GM19395 (cell line): Measurements from ENCODE around the gene TMEM144.
"Not testable (repeated sequence)": the region's sequence is repeated elsewhere in the genome, so short reads cannot be mapped to it uniquely, and the experiment has no call there.

Source experiments
- ATAC-seq: cut with Tn5 transposase; IDR thresholded peaks from one replicate; pipeline ENCODE4 v1.9.1; 2021; ENCODE audit warnings: mild to moderate bottlenecking, moderate library complexity; ENCODE audit not compliant: unreplicated experiment

TMEM144 gene

DNA sequence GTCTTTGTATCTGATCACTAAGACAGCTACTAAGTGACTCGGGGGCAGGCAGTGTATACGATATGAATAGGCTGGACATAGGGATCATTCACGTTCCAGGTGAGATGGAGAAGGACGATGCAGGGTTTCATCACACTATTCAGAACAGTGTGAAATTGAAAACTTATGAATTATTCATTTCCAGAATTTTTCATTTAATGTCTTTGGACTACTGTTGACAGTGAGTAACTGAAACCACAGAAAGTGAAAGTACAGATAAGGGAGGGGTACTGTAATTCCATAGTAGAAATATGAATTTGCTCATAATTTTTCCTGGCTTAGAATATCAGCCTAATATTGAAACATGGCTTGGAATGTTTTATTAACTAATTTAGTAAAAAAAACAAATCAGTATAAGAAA is 24.4 kb downstream of the TMEM144 start:
- ATAC-seq, result no peak

DNA sequence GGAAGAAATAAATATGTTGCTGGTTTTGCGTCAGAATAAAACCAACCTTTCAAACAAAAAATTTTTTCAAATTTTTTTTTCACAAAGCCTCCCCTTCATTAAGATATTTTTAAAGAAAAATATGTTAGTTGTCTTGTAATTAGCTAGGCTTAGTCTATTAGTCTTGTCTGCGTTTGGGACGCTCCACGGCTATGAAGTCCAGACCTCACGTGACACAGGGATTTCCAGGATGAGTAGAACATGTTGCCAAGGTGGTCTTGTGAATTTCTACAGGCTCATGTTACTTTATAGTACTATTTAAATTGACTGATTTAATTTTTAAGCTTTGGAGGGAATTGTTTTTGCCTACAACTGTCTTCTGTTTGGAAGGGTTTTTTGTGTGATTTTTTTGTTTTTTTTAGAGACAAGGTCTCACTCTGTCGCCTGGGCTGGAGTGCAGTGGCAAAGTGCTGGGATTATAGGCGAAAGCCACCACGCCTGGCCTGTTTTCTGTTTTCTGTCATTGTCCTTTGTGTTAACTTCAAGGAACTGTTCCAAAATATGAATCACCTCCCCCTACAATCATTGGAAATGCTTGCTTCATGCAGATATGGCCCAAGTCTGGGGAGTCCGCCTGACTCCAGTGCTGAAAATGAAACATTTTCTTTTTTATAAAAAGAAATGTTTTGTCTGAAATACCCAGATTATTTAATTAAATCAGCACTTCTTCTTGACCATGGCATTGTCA is 26.2 kb downstream of the TMEM144 start:
- no peak for ATAC-seq

DNA sequence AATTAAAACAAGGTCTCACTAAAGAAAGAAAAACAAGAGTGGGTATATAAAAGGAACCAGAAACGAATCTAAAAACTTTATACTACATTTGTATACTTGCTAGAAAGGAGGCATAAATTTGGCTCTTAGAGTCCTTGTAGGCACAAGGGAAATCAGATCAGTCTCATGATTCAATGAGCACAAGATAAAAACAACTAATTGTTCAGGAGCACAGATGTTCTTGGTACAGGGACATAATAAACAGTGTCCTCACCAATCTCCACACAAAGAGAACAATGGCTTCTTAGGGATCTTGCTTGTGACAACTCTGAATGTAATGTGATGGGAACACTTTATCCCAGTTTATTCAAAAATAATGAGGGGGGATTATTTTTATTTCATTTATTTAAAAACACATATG is 28.3 kb downstream of the TMEM144 start:
- no peak for ATAC-seq

DNA sequence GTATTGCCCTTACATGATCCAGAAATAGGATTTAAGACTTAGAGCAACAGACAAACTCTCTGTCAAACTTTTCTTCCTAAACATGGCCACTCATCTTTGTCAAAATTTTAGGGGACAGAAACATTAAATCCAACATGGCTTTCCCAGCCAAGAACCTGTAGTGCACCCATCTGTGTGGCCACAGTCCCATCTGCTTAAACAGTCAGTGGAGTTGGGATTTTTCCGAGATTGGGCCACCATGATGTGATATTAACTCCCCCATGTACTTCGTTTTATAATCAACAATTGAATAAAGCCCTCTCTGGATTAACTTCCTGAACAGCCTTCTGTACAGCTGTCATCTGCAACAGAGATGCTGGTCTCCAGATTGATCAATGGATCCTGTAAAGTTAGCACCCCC is 28.9 kb downstream of the TMEM144 start:
- no peak for ATAC-seq

DNA sequence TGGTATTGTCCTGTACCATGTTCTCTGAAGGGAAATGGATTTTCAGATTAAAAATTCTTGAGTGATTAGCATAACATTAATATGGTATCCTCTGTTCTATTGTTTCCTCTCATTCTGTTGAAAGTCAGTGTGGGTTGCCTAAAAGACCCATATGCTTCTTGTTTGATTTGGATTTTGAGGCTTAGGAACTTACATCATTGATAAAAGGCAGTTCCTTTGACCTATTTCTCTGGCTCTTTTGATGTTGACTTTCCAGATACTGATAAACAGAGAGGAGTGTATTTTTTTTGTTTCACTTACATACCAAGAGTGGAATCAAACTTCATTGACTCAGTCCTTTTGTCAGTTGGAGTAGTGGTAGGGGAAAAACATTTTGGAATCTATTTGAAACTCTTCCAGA is 32.8 kb downstream of the TMEM144 start:
- ATAC-seq, result no peak

DNA sequence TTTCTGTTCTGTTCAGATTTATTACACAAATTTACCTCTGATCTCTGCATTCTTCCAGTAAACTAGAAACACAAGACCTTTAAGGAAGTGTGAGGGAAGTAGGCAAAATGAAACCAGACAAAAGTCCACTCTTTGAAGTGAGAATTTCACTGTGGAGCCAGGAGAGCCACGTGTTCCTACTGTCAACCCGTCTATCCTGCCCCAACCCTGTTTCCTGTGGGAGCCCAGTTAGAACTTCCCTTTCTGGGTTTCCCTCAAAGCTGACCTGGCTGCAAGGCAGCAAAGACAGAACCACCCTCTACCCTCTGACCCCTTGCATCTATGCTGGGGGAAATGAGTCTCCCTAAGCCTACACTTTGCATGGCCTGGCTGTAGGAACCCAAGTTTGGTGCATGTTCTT is 40.0 kb downstream of the TMEM144 start:
- ATAC-seq, result no peak

DNA sequence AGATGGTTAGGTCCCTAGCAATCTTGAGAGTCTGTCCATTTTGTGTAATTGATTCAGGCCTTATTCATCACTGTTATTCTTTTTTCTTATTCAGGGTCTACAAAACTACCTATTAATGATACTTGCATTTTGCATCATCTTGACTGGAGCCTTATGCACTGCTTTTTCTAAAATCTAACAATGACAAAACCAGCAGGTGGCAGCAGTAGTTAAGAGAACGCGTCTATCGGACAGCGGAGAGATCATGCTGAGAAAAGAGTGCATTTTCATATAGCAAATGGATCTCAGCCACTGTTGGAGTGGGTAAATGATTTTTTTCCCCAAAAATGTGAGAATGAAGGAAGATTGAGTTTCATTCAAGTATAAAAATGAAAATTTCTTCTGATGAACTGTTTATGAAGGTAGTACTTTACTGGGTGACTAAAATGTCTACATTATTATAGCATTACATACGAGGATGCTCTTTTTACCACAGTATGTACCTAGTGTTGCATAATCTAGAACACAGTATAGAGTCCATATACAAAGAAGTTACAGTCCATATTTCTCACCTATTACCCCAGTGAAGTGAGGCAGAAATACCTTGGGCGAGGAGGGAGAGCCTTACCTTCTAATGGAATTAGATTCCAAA is 43.2 kb downstream of the TMEM144 start:
- peak; percentile 86 for ATAC-seq

DNA sequence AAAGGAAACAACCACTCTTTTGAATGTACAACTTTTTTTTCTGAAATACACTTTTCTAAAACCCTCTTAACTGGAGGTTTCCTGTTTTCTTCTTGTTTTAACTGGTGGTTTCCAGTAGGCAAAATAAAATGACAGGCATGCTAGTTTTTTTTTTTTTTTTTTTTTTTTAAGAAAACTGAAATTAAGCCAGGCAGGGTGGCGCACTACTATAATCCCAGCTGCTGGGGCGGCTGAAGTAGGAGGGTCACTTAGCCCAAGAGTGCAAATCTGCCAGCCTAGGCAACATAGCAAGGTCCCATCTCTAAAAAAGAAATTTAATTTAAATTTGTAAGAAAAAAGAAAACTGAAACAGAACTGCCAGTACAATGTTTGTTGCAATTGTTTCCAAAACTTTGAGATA is 44.0 kb downstream of the TMEM144 start:
- ATAC-seq, result no peak

DNA sequence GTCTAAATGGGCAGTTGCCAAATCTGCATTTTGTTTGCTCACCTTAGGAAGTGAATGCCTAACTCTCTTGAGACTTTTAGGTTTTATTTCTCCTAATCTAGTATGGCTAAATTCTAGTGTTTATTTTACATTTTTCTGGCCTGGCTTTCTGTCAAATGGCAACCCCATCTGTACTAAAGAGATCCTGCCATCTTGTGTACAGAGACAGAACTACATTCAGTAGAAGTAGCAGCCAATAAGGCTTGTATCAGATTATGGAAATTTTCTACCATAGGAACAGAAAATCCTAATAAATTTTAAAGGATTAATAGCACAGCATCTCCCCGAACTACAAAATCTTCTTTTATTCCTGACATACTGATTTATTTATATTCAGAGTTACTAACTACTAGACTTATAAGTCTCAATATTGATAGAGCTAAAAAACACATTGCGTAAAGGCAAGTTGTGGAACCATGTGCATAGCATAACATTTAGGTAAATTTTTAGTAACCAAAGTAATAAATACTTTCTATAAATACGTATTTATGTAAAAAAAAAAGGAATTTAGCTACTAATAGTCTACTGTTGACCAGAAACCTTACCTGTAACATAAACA is 45.5 kb downstream of the TMEM144 start:
- peak; percentile 77 for ATAC-seq

DNA sequence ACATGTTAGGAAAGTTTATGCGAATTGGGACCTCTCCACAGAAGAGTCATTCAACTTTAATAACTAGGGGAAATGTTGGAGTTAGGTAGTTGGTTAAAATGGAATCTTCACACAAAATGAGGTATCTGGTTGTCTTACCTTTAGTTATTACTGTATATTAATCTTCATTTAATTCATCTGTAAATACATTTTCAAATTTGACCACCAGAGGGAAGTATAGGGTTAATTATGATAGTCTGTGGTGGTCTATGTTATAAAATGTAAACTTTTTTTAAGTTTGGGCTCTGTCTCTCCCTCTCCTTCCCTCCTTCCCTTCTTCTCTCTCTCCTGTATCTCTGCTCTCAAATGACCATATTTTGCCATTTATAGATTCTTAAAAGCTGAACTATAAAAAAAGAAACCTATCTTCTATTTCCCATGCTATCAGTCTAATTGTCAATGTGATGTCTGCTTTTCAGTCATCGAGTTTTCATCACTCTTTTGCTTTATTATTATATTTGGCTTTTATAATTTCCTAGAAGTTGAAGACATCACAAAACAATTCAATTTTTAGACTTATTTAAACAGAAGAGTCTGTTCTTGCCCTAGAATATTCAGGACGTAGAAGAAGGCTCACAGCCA is 49.8 kb downstream of the TMEM144 start:
- no peak for ATAC-seq

DNA sequence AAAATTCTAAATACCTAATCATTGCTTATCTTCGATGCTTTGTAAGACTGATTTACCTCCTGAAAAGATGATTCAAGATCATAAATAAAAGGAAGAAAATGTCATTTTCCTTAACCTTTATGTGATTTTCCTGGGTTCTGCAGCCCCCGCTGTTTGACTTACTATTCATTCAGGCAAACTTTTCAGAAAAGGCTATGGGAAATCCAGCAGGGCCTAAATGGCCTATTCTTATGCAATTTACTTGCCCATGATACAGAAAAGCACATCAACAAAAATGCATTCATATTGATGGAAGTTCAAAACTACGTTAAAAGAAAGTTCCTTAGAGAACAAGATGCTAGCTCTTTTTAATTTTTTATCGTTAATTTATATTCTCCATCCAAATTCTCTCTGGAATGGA is 51.2 kb downstream of the TMEM144 start:
- ATAC-seq, result no peak

DNA sequence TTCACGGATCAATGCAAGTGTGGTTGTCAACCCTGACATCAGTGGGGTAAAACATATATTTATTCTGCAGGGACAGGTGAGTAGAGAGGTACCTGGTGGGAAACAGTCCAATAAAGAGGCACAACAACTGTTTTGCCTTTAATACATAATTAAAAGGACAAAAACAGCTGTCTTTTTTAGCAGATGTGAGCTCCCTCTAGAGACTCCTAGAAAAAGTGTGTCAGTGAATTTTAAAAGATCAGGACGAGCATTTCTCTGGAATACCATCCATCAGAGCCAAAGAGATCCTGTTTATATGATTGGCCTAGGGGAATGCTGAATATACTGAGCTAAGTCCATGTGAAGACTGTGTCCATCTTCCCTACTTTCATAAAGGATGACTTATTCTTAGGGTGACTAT is 58.3 kb downstream of the TMEM144 start:
- no peak for ATAC-seq

DNA sequence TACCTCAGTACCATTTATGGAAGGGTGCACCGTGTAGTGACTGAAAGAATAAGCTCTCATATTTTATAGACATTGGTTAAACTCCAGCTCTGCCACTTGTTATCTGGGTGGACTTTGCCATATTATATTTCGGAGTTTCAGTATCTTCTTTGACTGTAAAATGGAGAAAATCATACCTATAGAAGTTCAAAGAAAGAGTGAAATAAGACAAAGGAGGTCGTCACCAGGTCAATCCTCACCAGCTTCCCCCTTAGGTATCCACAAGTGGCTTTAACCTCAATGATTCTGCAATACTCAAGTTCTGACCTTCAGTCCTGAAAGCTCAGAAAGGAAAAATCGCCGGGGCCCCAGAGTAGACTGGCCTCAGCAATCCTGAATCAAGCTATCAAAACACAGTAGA is 64.3 kb downstream of the TMEM144 start:
- no peak for ATAC-seq

DNA sequence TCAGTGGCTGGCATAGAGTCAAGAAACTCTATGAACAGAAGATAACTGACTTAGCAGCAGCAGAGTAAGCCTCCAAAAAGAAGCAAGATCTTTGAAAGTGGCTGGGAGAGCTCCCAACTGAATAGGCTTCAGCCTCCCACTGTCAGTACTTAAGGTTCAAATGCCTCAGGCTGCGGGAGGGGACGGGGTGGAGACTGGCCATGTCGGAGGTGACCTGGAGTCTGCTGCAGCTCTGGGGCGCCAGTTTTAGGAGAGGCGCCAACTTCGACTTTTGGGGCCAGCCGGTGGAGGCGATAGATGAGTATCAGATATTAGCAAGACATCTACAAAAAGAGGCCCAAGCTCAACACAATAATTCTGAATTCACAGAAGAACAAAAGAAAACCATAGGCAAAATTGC is 67.3 kb downstream of the TMEM144 start:
- ATAC-seq, result no peak

DNA sequence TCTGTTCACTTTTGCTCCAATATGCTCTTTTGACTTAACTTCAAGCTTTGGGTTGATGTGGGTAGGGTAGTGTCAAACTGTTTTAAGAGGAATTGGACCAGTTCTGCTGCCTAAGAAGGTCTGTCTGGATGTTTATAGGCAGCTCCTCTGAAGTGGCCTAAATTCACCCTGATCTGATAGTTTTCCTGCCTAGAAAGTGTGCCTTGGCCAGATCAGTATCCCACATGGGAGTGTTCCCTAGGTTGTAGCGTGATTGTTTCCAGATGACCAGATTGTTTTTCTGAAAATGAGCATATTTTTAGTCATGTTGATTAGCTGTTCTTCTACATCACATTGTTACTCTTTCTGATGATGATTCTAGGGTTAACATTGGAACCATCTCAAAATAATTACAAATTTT is 68.8 kb downstream of the TMEM144 start:
- ATAC-seq, result not testable (repeated sequence)

DNA sequence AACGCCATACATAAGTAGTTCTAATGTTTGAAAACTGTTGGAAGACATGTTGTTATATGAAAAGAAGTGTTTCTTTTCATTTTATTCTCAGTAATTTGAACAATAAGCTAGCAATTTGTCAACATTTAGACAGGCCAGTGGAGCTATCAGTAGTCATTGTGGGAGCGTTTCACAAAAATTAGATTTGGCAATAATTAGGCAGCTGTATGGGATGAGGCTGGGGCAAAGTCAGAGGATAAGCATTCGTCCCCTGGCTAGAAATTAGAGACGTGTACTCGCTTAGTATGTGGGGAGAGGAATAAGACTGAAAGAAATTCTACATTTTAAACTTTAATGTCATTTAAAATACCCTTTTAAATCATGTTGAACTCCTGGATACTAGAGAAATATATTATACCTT is 70.6 kb downstream of the TMEM144 start:
- no peak for ATAC-seq

DNA sequence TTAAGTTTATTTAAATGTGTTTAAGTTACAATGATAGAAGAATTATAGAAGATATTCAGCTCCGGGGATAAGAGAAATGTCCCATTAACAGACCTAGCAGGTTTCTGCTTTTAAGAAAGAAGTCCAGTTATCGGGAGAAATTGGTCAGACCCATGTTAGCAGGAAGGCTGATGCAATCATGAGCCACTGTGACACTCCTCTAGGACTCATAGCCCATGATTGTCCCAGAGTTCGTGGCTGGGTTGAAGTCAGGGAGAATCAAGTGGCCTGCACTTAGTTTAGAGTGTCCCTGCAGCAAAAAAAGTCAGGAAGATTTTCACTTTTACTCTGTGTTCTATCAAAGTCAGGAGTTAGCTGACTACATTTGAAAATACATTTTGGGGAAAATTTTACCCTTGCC is 72.0 kb downstream of the TMEM144 start:
- ATAC-seq, result no peak

DNA sequence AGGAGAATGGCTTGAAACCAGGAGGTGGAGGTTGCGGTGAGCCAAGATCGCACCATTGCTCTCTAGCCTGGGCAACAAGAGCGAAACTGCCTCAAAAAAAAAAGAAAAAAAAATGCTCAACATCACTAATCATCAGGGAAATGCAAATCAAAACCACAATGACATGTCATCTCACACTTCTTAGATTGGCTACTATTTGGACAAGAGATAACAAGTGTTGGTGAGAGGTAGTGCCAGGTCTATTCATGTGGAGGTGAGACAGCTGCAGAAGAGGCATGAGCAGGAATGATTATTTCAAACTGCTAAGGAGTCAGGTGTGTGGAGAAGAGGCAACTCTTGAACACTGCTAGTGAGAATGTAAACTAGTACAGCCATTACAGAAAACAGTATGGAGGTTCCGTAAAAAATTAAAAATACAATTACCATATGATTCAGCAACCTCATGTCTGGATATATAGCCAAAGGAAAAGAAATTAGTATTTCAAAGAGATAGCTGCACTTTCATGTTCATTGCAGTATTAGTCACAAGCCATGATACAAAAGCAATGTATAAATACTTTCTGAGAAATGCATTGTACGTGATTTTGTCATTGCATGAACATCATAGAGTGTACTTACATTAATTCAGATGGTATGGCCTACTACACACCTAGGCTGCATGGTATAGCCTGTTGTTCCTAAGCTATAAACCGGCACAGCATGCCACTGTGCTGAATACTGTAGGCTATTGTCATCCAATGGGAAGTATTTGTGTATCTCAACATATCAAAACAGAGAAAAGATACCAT is 75.3 kb downstream of the TMEM144 start:
- peak; percentile 57 for ATAC-seq

DNA sequence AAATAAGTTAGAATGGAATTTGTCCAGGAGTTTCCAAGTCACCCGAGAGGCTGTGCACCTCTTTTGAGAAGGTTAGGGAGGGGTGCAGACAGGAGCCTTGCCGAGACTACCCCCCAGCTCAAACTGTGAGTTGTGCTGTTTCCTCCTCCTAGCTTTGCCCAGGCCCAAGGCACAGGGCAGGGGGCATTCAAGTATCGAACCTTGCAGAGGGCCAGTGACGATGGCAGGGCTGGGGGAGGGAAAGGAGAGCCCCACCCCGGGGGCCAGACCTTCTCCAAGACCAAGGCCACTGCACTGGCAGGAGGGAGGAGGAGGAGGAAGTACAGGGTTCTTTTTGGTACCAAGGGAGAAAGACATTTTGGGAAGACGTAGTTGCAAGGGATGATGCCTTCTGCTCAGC is 80.6 kb downstream of the TMEM144 start:
- ATAC-seq, result no peak

DNA sequence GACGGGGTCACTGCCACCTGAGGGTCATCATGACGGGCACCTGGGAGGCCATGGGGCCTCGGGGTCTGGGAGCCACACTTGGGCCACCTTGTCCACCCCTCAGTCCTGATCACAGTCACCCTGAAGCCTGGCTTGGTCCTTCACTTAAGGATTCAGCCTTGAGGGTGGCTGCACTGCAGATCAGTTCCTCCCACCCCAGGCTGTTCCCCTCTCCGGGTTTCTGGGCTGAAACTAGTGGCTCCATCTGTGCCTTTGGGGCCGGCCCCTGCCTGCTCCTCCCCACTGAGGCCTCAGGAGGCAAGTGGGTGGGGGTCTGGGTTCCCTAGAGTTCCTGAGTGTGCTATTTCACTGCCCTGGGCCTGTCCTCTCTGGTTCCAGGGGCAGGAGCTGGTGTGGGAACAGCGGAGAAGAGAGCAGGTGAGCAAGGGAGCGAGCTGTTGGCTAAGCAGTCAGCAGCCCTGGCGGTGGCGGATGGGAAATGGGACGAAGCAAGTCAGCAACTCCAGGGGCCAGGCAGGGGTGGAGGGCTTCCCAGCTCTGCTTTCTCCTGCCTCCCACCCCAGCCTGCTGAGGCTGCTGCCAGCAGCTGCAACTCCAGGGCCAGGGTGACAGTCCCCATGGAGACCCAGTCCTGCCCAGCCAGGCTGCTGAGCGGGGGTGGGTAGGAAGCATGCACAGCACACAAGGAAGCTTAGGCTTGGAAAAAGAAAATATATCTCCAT is 81.2 kb downstream of the TMEM144 start:
- no peak for ATAC-seq

DNA sequence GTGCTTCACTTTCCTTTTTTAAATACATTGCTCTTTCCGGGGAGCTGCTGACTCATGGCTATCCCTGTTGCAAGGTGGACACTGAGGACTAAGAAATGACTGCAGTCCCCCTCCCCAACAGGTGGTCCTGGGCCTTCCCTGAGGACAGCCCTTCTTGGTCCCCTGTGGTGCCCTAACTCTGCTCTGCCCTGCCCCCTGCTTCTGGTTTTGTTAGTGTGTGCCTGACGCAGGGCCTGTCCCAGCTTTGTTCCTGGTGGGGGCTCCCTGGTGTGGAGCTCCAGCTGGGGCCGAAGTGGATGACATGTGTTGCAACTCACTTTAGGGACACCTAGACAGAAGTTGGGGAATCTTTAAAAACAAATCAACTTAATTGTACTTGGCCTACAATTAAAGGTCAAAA is 81.9 kb downstream of the TMEM144 start:
- ATAC-seq, result no peak
